HCT116 (cell line): ENCODE data around the gene MAFG. TPM values are rescaled to one million over a fixed set of nuclear protein-coding genes. Genes with fewer than 3 reads are reported as not detected.
A peak's percentile ranks its signal among the peaks of the same experiment; 100 is the strongest.

ENCODE experiments used
- ATAC-seq: fragments of 200-7000 bp; cut with Tn5 transposase; 2 replicates; pipeline ENCODE4 v1.9.1; 2020; ENCODE audit warnings: mild to moderate bottlenecking, moderate library complexity
- BruUV-seq: library from RNA; stranded (reverse); fragments of 400-500 nt; replicated peaks from 2 replicates; lab custom pipeline; 2021; lab: Mats Ljungman, UMichigan
- CTCF ChIA-PET: fragments of 300-600 bp; sonication (Branson Sonifier 250); formaldehyde crosslinking; loops from one replicate; lab custom pipeline; 2021; ENCODE audit warnings: antibody characterized with exemption; lab: Charles Lee
- POLR2A ChIA-PET: fragments of 300-600, 350-600 bp; sonication (Branson Sonifier 250); formaldehyde crosslinking; loops from one replicate; lab custom pipeline; 2021; ENCODE audit warnings: antibody characterized with exemption; lab: Charles Lee
- RAD21 ChIA-PET, 2 experiments: fragments of 300-600 bp; sonication (Branson Sonifier 250); formaldehyde crosslinking; loops; one replicate each; lab custom pipeline; 2023; ENCODE audit warnings: low total read pairs in 2 of 2; ENCODE audit not compliant: uncharacterized antibody in 2 of 2, unreplicated experiment in 2 of 2, low non-redundant PET in 1 of 2; lab: Charles Lee
- DNase-seq: peaks from one replicate; pipeline ENCODE4 v3.0.0-alpha.2; 2010; ENCODE audit warnings: low read depth, low spot score
- H2AFZ ChIP-seq: fragments of 200-600 bp; shearing (Covaris generic), sonication (generic); 2 replicates; pipeline ENCODE4 v1.6.1; 2017; ENCODE audit warnings: low read depth, mixed run types, mixed read lengths, antibody characterized with exemption, low read length; ENCODE audit not compliant: poor library complexity, severe bottlenecking
- H3K27ac ChIP-seq: 2 replicates; pipeline ENCODE4 v1.5.1; 2012; ENCODE audit warnings: low read depth, low read length
- H3K27me3 ChIP-seq: fragments of 200-600 bp; sonication (generic); 2 replicates; pipeline ENCODE4 v1.6.1; 2016; ENCODE audit warnings: mixed run types, low read length, mixed read lengths; ENCODE audit not compliant: insufficient read depth
- H3K36me3 ChIP-seq, 2 experiments: fragments of 200-500 bp in 1 of 2; fragments of 200-600 bp in 1 of 2; sonication (Bioruptor generic) in 1 of 2; sonication (generic) in 1 of 2; 2 replicates each; pipeline versions ENCODE4 v1.5.1 to v1.6.1; 2014 to 2016; ENCODE audit warnings: low read length in 2 of 2, inconsistent platforms in 1 of 2, mixed read lengths in 1 of 2, mixed run types in 1 of 2; ENCODE audit not compliant: insufficient read depth in 2 of 2, control insufficient read depth in 1 of 2
- H3K4me1 ChIP-seq, 2 experiments: fragments of 200-600 bp in 1 of 2; sonication (generic) in 1 of 2; 2 replicates each; pipeline versions ENCODE4 v1.5.1 to v1.6.1; 2012 to 2017; ENCODE audit warnings: low read length in 2 of 2, inconsistent platforms in 1 of 2, mild to moderate bottlenecking in 1 of 2, mixed read lengths in 1 of 2, mixed run types in 1 of 2, moderate library complexity in 1 of 2; ENCODE audit not compliant: insufficient read depth in 2 of 2, control insufficient read depth in 1 of 2
- H3K4me2 ChIP-seq: fragments of 200-600 bp; sonication (generic); 2 replicates; pipeline ENCODE4 v1.6.1; 2017; ENCODE audit warnings: mixed run types, low read length, mixed read lengths
- H3K4me3 ChIP-seq, 2 experiments: fragments of 200-600 bp in 1 of 2; sonication (generic) in 1 of 2; replicated peaks in 1 of 2; 2 replicates each; pipeline ENCODE4 v1.5.1; 2011 to 2016; ENCODE audit warnings: low read length in 2 of 2, control low read depth in 1 of 2, low read depth in 1 of 2, mild to moderate bottlenecking in 1 of 2, mixed read lengths in 1 of 2, mixed run types in 1 of 2
- H3K79me2 ChIP-seq: fragments of 200-600 bp; sonication (generic); 2 replicates; pipeline ENCODE4 v1.6.1; 2017; ENCODE audit warnings: mild to moderate bottlenecking, mixed run types, low read length, moderate library complexity, mixed read lengths; ENCODE audit not compliant: insufficient read depth
- H3K9ac ChIP-seq: fragments of 200-600 bp; sonication (generic); 2 replicates; pipeline ENCODE4 v1.6.1; 2016; ENCODE audit warnings: low read length, mixed read lengths
- H3K9me2 ChIP-seq: fragments of 200-600 bp; sonication (generic), shearing (Covaris generic); 2 replicates; pipeline ENCODE4 v1.6.1; 2017; ENCODE audit warnings: mixed run types, mild to moderate bottlenecking, moderate library complexity; ENCODE audit not compliant: insufficient read depth
- H3K9me3 ChIP-seq, 2 experiments: fragments of 200-500 bp in 1 of 2; fragments of 200-600 bp in 1 of 2; sonication (Bioruptor generic) in 1 of 2; sonication (generic) in 1 of 2; 2 replicates each; pipeline ENCODE4 v1.6.1; 2014 to 2017; ENCODE audit warnings: low read length in 2 of 2, mixed read lengths in 2 of 2, inconsistent platforms in 1 of 2, low read depth in 1 of 2, mild to moderate bottlenecking in 1 of 2, mixed run types in 1 of 2, moderate library complexity in 1 of 2; ENCODE audit not compliant: control insufficient read depth in 1 of 2, insufficient read depth in 1 of 2
- H4K20me1 ChIP-seq: fragments of 200-600 bp; sonication (generic), shearing (Covaris generic); 2 replicates; pipeline ENCODE4 v1.6.1; 2017; ENCODE audit warnings: mixed run types, mild to moderate bottlenecking, moderate library complexity; ENCODE audit not compliant: insufficient read depth
- JUND ChIP-seq: IDR thresholded peaks from 2 replicates; pipeline ENCODE4 v1.6.1; 2012
- SIN3A ChIP-seq: IDR thresholded peaks from 2 replicates; pipeline ENCODE4 v1.6.1; 2012; ENCODE audit warnings: low read depth
- SP1 ChIP-seq: IDR thresholded peaks from 2 replicates; pipeline ENCODE4 v1.6.1; 2012; ENCODE audit warnings: low read depth
- SRF ChIP-seq: IDR thresholded peaks from 2 replicates; pipeline ENCODE4 v1.6.1; 2012; ENCODE audit warnings: low read depth
- intact Hi-C: fragments of 100-400 bp; cut with micrococcal nuclease; formaldehyde crosslinking; loops from 2 replicates; pipeline ENCODE4 v1.10.0; 2022
- total RNA-seq: library from RNA; stranded (reverse); gene quantifications from one replicate; pipeline ENCODE4 v1.2.1, GENCODE V29; 2021; ENCODE audit not compliant: unreplicated experiment
- TF ChIP-seq, protein P1 (sequence below): IDR thresholded peaks from 2 replicates; pipeline ENCODE4 v1.6.1; 2012
- TF ChIP-seq, protein P2 (sequence below): IDR thresholded peaks from 2 replicates; pipeline ENCODE4 v1.6.1; 2012

Gene MAFG
- total RNA-seq, 1 experiment from 2014 or later = 46.8 TPM

- TF ChIP-seq, protein P1, sequence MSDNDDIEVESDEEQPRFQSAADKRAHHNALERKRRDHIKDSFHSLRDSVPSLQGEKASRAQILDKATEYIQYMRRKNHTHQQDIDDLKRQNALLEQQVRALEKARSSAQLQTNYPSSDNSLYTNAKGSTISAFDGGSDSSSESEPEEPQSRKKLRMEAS = peak; percentile 87
Measured at GRCh38 chr17:81912441-81913309, 14.9 kb downstream of the MAFG start (continued).

- CTCF ChIA-PET = interaction anchor here (1.2 to 1.8 kb wide), 2 partner anchors 15 to 110 kb away, joined by 3 to 9 read pairs; partner anchors contain the start of genes CENPX and LRRC45
Measured at GRCh38 chr17:81911969-81912368, 15.6 kb downstream of the MAFG start.

More at GRCh38 chr17:81911969-81912368, 15.6 kb downstream of the MAFG start:
- Histone ChIP-seq H4K20me1 (no peaks in the 10 kb centered on the region), H3K9me2 (no peaks in the 10 kb centered on the region), H3K79me2 (peaks cover 33% of the 10 kb centered on the region), H3K9ac (0 out of 2 replicates have a peak overlapping the region, but pooled peaks have one; percentile 27), H3K36me3 (peaks cover 21 to 42% of the 10 kb centered on the region in 2 experiments), H3K27me3 (no peaks in the 10 kb centered on the region), H3K4me2 (peak overlapping the region; percentile 66), H3K9me3 (no peaks in the 10 kb centered on the region), H3K4me1 (peaks cover 39 to 53% of the 10 kb centered on the region in 2 experiments), H2AFZ (no peak overlapping the region), H3K27ac (peak overlapping the region; percentile 60), H3K4me3 (peak overlapping the region; percentile 3 to 5; a peak in 1 of 4 replicates)
- TF ChIP-seq SP1 (no peak), SRF (no peak), JUND (no peak), SIN3A (no peak)
- TF ChIP-seq, protein P2, sequence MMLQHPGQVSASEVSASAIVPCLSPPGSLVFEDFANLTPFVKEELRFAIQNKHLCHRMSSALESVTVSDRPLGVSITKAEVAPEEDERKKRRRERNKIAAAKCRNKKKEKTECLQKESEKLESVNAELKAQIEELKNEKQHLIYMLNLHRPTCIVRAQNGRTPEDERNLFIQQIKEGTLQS = no peak
- TF ChIP-seq, protein P1 = no peak
- DNase-seq (no peak), ATAC-seq (no peak)
- intact Hi-C loops = loop anchor here (1.0 to 5.0 kb wide), 2 partner anchors 21 to 110 kb away; partner anchors contain the start of genes ALYREF, ANAPC11, CENPX and LRRC45
- POLR2A ChIA-PET = no interaction called here
- RAD21 ChIA-PET = interaction anchor here in 1 of 2 experiments (1.3 kb wide), 1 partner anchor 14 kb away, joined by 3 read pairs; no protein-coding TSS in a partner anchor
- no TSS peak for BruUV-seq
